ENCODE results near the gene USF3.

DNA sequence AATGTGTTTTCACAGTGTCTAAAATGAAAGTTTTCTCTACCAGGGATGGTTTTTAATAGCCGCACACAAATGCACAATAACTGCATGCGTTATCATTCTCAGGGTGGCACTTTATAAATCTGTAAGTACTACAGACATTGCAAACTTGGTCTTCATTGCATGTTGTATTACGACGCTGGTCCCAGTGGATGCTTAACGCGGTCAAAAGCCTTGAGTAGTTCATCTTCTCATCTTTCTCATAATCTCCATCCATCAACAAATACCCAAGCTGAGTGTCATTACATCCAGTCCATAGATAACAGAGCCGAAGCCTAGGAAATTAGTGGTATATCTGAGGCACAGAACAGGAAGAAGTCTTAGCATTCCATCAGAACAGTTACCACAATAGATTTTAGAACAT, 72.6 kb downstream of the USF3 start:
- TF ChIP-seq, protein P1, sequence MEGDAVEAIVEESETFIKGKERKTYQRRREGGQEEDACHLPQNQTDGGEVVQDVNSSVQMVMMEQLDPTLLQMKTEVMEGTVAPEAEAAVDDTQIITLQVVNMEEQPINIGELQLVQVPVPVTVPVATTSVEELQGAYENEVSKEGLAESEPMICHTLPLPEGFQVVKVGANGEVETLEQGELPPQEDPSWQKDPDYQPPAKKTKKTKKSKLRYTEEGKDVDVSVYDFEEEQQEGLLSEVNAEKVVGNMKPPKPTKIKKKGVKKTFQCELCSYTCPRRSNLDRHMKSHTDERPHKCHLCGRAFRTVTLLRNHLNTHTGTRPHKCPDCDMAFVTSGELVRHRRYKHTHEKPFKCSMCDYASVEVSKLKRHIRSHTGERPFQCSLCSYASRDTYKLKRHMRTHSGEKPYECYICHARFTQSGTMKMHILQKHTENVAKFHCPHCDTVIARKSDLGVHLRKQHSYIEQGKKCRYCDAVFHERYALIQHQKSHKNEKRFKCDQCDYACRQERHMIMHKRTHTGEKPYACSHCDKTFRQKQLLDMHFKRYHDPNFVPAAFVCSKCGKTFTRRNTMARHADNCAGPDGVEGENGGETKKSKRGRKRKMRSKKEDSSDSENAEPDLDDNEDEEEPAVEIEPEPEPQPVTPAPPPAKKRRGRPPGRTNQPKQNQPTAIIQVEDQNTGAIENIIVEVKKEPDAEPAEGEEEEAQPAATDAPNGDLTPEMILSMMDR (IDR thresholded peaks at IDR 0.05; ENCODE audit: poor library complexity, severe bottlenecking), result no peak
- TF ChIP-seq EZH2 (IDR thresholded peaks at IDR 0.05; ENCODE audit: borderline replicate concordance, insufficient read depth, low read length, poor library complexity, severe bottlenecking) (no peak), SMC3 (conservative IDR thresholded peaks at IDR 0.05; ENCODE audit: poor library complexity) (no peak), POLR2AphosphoS5 (IDR thresholded peaks at IDR 0.05) (no peak), RAD21 (conservative IDR thresholded peaks at IDR 0.05) (no peak), TAF1 (IDR thresholded peaks at IDR 0.05; ENCODE audit: low read depth) (no peak), MXI1 (conservative IDR thresholded peaks at IDR 0.05; ENCODE audit: poor library complexity, severe bottlenecking) (no peak), EP300 (conservative IDR thresholded peaks at IDR 0.05; ENCODE audit: poor library complexity, severe bottlenecking) (no peak)
- TF ChIP-seq, protein P2, sequence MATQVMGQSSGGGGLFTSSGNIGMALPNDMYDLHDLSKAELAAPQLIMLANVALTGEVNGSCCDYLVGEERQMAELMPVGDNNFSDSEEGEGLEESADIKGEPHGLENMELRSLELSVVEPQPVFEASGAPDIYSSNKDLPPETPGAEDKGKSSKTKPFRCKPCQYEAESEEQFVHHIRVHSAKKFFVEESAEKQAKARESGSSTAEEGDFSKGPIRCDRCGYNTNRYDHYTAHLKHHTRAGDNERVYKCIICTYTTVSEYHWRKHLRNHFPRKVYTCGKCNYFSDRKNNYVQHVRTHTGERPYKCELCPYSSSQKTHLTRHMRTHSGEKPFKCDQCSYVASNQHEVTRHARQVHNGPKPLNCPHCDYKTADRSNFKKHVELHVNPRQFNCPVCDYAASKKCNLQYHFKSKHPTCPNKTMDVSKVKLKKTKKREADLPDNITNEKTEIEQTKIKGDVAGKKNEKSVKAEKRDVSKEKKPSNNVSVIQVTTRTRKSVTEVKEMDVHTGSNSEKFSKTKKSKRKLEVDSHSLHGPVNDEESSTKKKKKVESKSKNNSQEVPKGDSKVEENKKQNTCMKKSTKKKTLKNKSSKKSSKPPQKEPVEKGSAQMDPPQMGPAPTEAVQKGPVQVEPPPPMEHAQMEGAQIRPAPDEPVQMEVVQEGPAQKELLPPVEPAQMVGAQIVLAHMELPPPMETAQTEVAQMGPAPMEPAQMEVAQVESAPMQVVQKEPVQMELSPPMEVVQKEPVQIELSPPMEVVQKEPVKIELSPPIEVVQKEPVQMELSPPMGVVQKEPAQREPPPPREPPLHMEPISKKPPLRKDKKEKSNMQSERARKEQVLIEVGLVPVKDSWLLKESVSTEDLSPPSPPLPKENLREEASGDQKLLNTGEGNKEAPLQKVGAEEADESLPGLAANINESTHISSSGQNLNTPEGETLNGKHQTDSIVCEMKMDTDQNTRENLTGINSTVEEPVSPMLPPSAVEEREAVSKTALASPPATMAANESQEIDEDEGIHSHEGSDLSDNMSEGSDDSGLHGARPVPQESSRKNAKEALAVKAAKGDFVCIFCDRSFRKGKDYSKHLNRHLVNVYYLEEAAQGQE (IDR thresholded peaks at IDR 0.05; ENCODE audit: borderline replicate concordance), result no peak

Measured in neural cell (in vitro differentiated cells).